Measurements from ENCODE around the gene EML6.

- TF ChIP-seq CTCF (IDR thresholded peaks at IDR 0.05) (no peak), POLR2A (IDR thresholded peaks at IDR 0.05) (no peak)
Measured at GRCh38 chr2:54752439-54752838, 29.0 kb downstream of the EML6 start.
